Measurements from ENCODE around the gene CYP19A1. TPM values are rescaled to one million over a fixed set of nuclear protein-coding genes. Genes with fewer than 3 reads are reported as not detected.

The CYP19A1 gene
- 0.23 and 0.72 TPM in 2 replicates for total RNA-seq

GRCh38 chr15:51338496-51338895, at the start of gene CYP19A1:
Gene CYP19A1 (minus strand): TSS chr15:51338596. CDS start chr15:51242912, 95,684 bp downstream.

DNA sequence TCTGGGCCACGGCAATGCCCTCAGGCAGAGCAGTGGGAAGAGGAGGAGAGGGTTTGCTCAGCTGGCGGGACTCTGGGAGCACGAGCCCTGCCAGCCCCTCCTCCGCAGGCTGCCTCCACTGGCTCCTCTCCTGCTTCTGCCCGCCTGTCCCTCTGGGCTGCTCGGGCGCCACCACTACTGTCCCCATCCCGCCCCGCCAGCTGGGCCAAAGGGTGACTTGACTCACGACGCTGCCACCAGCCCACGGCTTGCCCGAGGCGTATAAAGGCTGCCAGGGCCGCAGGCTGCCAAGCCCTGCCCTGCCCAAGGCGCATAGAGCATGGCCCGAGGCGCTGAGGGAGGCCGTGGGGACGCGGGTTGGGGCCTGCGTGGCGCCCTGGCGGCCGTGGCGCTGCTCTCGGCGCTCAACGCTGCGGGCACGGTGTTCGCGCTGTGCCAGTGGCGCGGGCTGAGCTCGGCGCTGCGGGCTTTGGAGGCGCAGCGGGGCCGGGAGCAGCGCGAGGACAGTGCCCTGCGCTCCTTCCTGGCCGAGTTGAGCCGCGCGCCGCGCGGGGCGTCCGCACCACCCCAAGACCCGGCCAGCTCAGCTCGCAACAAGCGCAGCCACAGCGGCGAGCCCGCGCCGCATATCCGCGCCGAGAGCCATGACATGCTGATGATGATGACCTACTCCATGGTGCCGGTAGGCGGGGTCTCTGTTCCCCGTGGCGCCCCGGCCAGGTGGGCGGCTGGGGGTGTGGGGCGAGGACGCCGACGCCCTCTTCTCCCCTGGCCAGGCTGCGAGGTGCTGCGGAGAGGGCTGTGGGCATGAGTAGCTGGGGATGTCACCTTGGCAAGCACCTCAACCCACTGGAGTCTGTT, 3.2 kb upstream of the CYP19A1 start, which contains the start of gene GLDN:
TSS of gene GLDN (plus strand) at position 290 of the 861 bp plus-strand sequence. CDS start at position 320, 30 bp downstream.

Other genes starting within 250 kb of the CYP19A1 start
- gene TNFAIP8L3, start 243.7 kb downstream of the CYP19A1 start, total RNA-seq: 6.9 and 7.4 TPM in 2 replicates
- 3.3 and 3.7 TPM in 2 replicates for gene GLDN, start 3.1 kb upstream of the CYP19A1 start, total RNA-seq

All from smooth muscle cell of the pulmonary artery (primary cell).